ENCODE measurements around the gene SCN9A.
"Not testable (repeated sequence)": the region's sequence is repeated elsewhere in the genome, so short reads cannot be mapped to it uniquely, and the experiment has no call there.

GRCh38 chr2:166312863-166313262 is 62.9 kb downstream of the SCN9A start:
- TF ChIP-seq CTCF (IDR thresholded peaks at IDR 0.05; ENCODE audit: low read length); EZH2 (IDR thresholded peaks at IDR 0.05; ENCODE audit: borderline replicate concordance, low read length): not testable (repeated sequence)
